Erythroblast (primary cell): Measurements from ENCODE around the gene SMCR8.
"Not testable (repeated sequence)": the region's sequence is repeated elsewhere in the genome, so short reads cannot be mapped to it uniquely, and the experiment has no call there.

Source experiments
- DNase-seq, 2 experiments: peaks; one replicate each; lab custom pipeline; 2025; lab: John Stamatoyannopoulos, UW
- GATA1 ChIP-seq: IDR thresholded peaks from 2 replicates; pipeline ENCODE4 v1.6.1; 2011; ENCODE audit warnings: low read depth, mild to moderate bottlenecking, control low read depth, low read length, moderate library complexity
- POLR2A ChIP-seq: IDR thresholded peaks from 2 replicates; pipeline ENCODE4 v1.6.1; 2011; ENCODE audit warnings: mild to moderate bottlenecking, low read length

Gene SMCR8

GRCh38 chr17:18291718-18292540 is 23.2 kb upstream of the SMCR8 start:
- DNase-seq = no peak
- TF ChIP-seq POLR2A = no peak
- TF ChIP-seq GATA1 = no peak

DNA sequence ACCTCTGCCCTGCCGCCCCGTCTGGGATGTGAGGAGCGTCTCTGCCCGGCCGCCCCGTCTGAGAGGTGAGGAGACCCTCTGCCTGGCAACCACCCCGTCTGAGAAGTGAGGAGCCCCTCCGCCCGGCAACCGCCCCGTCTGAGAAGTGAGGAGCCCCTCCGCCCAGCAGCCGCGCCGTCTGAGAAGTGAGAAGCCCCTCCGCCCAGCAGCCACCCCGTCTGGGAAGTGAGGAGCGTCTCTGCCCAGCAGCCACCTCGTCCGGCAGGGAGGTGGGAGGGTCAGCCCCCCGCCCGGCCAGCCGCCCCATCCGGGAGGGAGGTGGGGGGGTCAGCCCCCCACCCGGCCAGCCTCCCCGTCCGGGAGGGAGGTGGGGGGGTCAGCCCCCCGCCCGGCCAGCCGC is 17.0 kb upstream of the SMCR8 start:
- DNase-seq = not testable (repeated sequence)

DNA sequence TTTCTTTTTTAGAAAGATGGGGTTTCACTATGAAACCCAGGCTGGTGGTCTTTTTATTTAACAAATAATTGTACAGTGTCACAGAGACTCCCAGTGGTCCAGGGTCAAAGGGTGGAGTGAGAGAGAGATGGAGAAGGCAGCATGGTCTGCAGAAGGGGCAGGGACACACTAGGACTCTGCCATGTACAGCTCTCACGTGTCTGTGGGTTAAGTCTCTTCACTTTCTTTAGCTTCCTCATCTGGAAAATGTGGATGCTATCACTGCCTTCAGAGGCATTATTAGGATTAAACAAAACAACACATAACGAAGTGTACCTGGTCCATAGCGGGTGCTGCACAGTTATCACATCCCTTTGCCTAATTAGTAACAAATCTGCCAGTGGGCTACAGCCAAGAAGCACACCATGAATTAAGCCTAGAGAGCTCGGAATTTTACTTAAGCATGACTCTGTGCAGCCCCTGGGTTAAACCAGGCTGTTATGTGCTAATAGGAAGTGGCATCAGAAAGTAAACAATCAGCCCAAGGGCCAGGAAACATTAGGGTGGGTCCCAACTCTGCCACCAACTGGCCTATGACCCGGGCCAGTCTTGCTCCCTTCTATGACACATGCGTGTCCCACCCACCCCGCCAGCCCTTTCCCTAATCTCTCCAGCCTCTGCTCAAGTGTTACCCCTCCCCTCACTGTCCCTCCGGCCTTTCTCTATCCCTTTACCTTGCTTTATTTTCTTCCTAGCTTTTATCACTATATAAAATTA is 14.2 kb upstream of the SMCR8 start:
- no peak for DNase-seq
- no peak for TF ChIP-seq POLR2A
- no peak for TF ChIP-seq GATA1

DNA sequence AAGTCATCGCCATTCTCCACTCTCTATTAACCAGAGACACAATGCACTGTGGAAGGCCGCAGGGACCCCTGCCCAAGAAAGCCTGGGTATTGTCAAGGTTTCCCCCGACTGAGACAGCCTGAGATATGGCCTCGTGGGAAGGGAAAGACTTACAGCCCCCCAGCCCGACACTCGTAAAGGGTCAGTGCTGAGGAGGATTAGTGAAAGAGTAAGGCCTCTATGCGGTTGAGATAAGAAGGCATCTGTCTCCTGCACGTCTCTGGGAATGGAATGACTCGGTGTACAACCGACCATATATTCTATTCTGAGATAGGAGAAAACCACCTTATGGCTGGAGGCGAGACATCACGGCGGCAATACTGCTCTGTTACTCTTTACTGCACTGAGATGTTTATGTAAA is 11.9 kb upstream of the SMCR8 start:
- DNase-seq = not testable (repeated sequence)

- TF ChIP-seq POLR2A (no peak), GATA1 (no peak)
- no peak for DNase-seq
These were observed 5.9 kb upstream of the SMCR8 start for GRCh38 chr17:18309202-18309601.

DNA sequence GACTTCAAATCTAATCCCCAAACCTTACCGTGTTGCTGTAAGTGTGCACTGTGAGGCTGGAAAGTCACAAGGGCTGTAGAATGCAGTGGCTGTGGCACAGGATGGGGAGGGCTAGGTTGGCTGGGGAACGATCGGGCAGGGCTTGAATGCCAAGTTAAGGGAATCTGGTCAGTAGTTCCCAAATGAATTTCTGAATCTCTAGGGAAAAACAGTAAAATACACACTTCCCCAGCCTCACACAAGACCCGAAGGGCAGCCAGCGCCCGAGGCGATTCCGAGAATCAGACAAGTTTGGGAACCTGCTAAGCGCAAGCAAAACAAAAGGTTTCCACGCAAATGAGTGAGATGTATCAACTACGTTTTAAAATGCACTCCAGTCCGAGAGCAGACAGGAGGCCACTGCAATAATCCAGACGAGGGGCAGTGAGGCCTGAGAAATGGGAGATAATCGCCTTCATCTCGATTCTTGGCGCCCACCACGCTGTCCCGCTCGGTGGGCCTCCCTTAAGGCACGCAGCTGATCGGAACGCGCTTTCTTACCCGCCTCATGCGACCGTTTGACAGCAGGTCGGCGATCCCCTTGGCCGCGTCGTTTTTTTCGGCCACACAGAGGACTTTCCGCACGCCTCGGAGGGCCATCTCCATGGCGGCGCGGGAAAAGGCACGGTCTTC is 898 bp upstream of the SMCR8 start:
- no peak for TF ChIP-seq POLR2A
- TF ChIP-seq GATA1 = no peak
- DNase-seq = peak; percentile 57 to 77

GRCh38 chr17:18315562-18315922 is 449 bp downstream of the SMCR8 start:
- DNase-seq = peak in 1 of 2 experiments; percentile 71
- no peak for TF ChIP-seq GATA1
- TF ChIP-seq POLR2A = no peak

GRCh38 chr17:18315961-18316360 is 868 bp downstream of the SMCR8 start:
- no peak for TF ChIP-seq GATA1
- no peak for TF ChIP-seq POLR2A
- DNase-seq = no peak

- DNase-seq = no peak
- TF ChIP-seq POLR2A = no peak
- TF ChIP-seq GATA1 = no peak
These were observed 3.0 kb downstream of the SMCR8 start for GRCh38 chr17:18318117-18318516.

DNA sequence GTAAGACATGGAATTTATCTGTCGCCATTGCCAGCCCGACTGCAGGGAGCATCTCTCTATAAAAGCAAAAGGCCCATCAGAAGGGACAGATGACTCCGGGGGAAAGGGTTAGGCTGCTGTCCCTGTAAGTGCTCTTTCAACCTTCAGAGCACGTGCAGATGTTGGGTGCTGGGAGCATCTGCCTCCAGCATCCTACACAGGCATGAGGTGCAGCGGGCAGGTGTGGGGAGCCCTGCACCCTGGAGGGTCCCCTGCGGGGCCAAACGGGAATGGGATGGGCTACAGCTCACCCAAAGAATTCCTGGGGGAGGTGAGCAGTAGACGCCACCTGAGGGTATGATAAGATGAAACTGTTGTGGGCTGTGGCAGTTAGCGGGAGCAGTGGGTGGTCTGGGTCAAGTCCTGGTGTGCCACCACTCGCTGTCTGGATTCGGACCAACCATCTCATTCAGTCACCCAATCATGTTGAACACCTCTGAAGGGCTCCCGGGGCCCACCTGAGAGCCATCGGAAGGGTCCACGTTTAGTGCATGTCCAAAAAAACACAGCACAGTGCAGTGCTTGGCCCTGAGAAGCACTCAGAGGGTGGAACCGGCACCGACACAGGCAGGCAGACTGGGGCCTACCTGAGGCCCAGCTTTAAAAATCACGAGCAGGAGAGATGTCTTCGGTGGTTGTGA is 3.8 kb downstream of the SMCR8 start:
- DNase-seq = no peak
- TF ChIP-seq GATA1 = no peak
- no peak for TF ChIP-seq POLR2A

DNA sequence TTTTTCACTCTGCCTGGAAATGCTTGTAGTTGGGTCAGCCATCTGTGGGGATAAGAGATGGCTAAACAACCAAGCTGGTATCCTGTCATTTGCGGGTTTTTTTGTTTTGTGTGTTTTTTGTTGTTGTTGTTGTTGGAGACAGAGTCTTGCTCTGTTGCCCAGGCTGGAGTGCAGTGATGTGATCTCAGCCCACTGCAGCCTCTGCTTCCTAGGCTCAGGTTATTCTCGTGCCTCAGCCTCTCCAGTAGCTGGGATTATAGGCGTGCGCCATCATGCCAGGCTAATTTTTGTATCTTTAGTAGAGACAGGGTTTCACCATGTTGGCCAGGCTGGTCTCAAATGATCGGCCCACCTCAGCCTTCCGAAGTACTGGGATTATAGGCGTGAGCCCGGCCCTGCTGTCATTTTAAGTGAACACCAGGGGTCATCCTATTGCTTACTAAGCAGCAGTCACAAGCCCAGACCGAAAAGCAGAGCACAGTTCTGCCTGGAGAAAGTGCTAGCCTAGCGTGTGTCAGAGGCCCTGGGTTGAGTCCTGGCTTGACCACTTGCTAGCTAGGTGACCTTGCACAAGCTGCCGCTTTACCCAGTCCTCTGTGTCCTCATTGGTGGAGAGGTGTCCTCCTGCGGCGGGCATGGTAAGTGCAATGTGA is 4.6 kb downstream of the SMCR8 start:
- no peak for TF ChIP-seq POLR2A
- no peak for TF ChIP-seq GATA1
- DNase-seq = peak; percentile 41 to 44

DNA sequence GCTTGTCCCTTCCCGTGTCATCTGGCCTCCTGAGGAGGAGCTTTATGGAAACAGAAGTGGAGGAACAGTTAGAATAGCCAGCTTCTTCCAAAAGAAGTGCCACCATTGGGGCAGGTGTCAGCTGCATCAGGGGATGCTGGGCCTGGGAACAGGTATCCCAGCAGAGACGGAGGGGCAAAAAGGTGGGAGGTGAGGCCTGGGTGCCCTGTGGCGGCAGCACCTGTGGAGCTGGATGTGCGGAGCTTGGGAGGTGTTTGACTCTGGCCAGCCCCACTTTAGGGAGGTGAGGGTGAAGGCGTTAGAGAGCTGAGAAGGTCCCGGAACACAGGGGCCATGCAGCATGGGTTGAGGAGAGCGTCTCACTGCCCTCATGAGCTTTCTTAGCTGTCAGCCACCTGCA is 5.2 kb downstream of the SMCR8 start:
- no peak for DNase-seq
- no peak for TF ChIP-seq GATA1
- TF ChIP-seq POLR2A = no peak

- TF ChIP-seq GATA1 (no peak), POLR2A (no peak)
- peak; percentile 42 to 46 for DNase-seq
These were observed 6.2 kb downstream of the SMCR8 start for GRCh38 chr17:18321309-18321708.
